H1 (cell line): ENCODE results near the gene AP3S1. TPM values are rescaled to one million over a fixed set of nuclear protein-coding genes. Genes with fewer than 3 reads are reported as not detected.

Experiments used
- CTCF ChIA-PET: fragments of 300-600 bp; sonication (Branson Sonifier 250); formaldehyde crosslinking; loops from one replicate; lab custom pipeline; 2021; ENCODE audit not compliant: partially characterized antibody; lab: Charles Lee
- POLR2A ChIA-PET: fragments of 300-600 bp; sonication (Branson Sonifier 250); formaldehyde crosslinking; loops from one replicate; lab custom pipeline; 2021; ENCODE audit warnings: inconsistent platforms; ENCODE audit not compliant: partially characterized antibody; lab: Charles Lee
- DNase-seq, 2 experiments: peaks; one replicate each; pipeline versions ENCODE4 v3.0.0 to v3.0.0-alpha.2; 2010 to 2022; ENCODE audit warnings: low spot score in 2 of 2, low read depth in 1 of 2, mixed read lengths in 1 of 2
- FAIRE-seq: peaks from 2 replicates; lab custom pipeline; 2011; peaks lifted over from hg19 to GRCh38; lab: Jason Lieb, UNC
- H2AFZ ChIP-seq: 2 replicates; pipeline ENCODE4 v1.8.1; 2012; ENCODE audit warnings: low read length, inconsistent platforms
- H2AK5ac ChIP-seq: 2 replicates; pipeline ENCODE4 v1.6.1; 2013; ENCODE audit warnings: low read depth, low read length
- H2BK120ac ChIP-seq: replicated peaks from 2 replicates; pipeline ENCODE3; 2013; ENCODE audit warnings: low read depth, low read length, inconsistent platforms
- H2BK12ac ChIP-seq: 2 replicates; pipeline ENCODE4 v1.6.1; 2013; ENCODE audit warnings: low read depth, low read length
- H2BK15ac ChIP-seq: 2 replicates; pipeline ENCODE4 v1.6.1; 2013; ENCODE audit warnings: low read length
- H2BK20ac ChIP-seq: 2 replicates; pipeline ENCODE4 v1.6.1; 2013; ENCODE audit warnings: low read length
- H2BK5ac ChIP-seq: 2 replicates; pipeline ENCODE4 v1.6.1; 2013; ENCODE audit warnings: low read depth, low read length
- H3K14ac ChIP-seq: 2 replicates; pipeline ENCODE4 v1.6.1; 2013; ENCODE audit warnings: inconsistent platforms; ENCODE audit not compliant: insufficient read length
- H3K18ac ChIP-seq: 2 replicates; pipeline ENCODE4 v1.6.1; 2013; ENCODE audit warnings: low read length; ENCODE audit errors: extremely low read depth
- H3K23ac ChIP-seq: 2 replicates; pipeline ENCODE4 v1.6.1; 2013; ENCODE audit warnings: inconsistent platforms; ENCODE audit not compliant: insufficient read length
- H3K23me2 ChIP-seq: 2 replicates; pipeline ENCODE4 v1.6.1; 2013; ENCODE audit warnings: low read depth, low read length
- H3K27ac ChIP-seq: 2 replicates; pipeline ENCODE4 v1.6.1; 2011; ENCODE audit warnings: low read depth, low read length, inconsistent platforms
- H3K27me3 ChIP-seq, 4 experiments: replicated peaks in 1 of 4; 1 replicate in 1 of 4; 2 replicates in 3 of 4; pipeline versions ENCODE4 v1.6.1 to v1.8.1; 2011 to 2013; ENCODE audit warnings: low read length in 3 of 4, mild to moderate bottlenecking in 3 of 4, inconsistent platforms in 2 of 4, mixed read lengths in 2 of 4, moderate library complexity in 1 of 4; ENCODE audit not compliant: control insufficient read depth in 3 of 4, insufficient read depth in 3 of 4; ENCODE audit errors: extremely low read depth in 1 of 4
- H3K36me3 ChIP-seq, 4 experiments: 2 replicates each; pipeline versions ENCODE4 v1.6.1 to v1.8.1; 2011 to 2013; ENCODE audit warnings: mild to moderate bottlenecking in 4 of 4, low read length in 3 of 4, moderate library complexity in 2 of 4, control low read depth in 1 of 4, inconsistent platforms in 1 of 4; ENCODE audit not compliant: insufficient read depth in 4 of 4, control insufficient read depth in 2 of 4
- H3K4ac ChIP-seq: replicated peaks from 2 replicates; pipeline ENCODE3; 2013; ENCODE audit warnings: low read length, low read depth, mixed read lengths, inconsistent platforms; ENCODE audit not compliant: insufficient read length
- H3K4me1 ChIP-seq, 4 experiments: replicated peaks in 1 of 4; 1 replicate in 1 of 4; 2 replicates in 3 of 4; pipeline versions ENCODE4 v1.6.1 to v1.8.1; 2011 to 2013; ENCODE audit warnings: low read length in 3 of 4, inconsistent platforms in 2 of 4, mixed read lengths in 1 of 4; ENCODE audit not compliant: insufficient read depth in 4 of 4, control insufficient read depth in 3 of 4
- H3K4me2 ChIP-seq, 2 experiments: 2 replicates each; pipeline versions ENCODE4 v1.6.1 to v1.8.1; 2011 to 2013; ENCODE audit warnings: low read depth in 2 of 2, low read length in 2 of 2, control low read depth in 1 of 2, inconsistent platforms in 1 of 2, mild to moderate bottlenecking in 1 of 2; ENCODE audit not compliant: insufficient read depth in 1 of 2
- H3K4me3 ChIP-seq, 4 experiments: fragments of 200-600, 300-600 bp in 1 of 4; sonication (generic), shearing (Covaris generic), sonication (Bioruptor Twin) in 1 of 4; 2 replicates each; pipeline versions ENCODE4 v1.5.1 to v1.8.1; 2011 to 2016; ENCODE audit warnings: low read length in 4 of 4, low read depth in 3 of 4, control low read depth in 2 of 4, inconsistent platforms in 2 of 4, mild to moderate bottlenecking in 2 of 4, mixed read lengths in 1 of 4, moderate library complexity in 1 of 4; ENCODE audit not compliant: insufficient read depth in 2 of 4; ENCODE audit errors: extremely low read depth in 1 of 4
- H3K56ac ChIP-seq: replicated peaks from 2 replicates; pipeline ENCODE3; 2013; ENCODE audit warnings: low read depth, mild to moderate bottlenecking, mixed read lengths, low read length, inconsistent platforms; ENCODE audit not compliant: insufficient read length
- H3K79me1 ChIP-seq: 2 replicates; pipeline ENCODE4 v1.6.1; 2013; ENCODE audit warnings: low read depth, low read length, control low read depth
- H3K79me2 ChIP-seq, 2 experiments: 2 replicates each; pipeline versions ENCODE4 v1.6.1 to v1.8.1; 2012 to 2013; ENCODE audit warnings: low read length in 2 of 2, mild to moderate bottlenecking in 2 of 2, inconsistent platforms in 1 of 2; ENCODE audit not compliant: insufficient read depth in 2 of 2, control insufficient read depth in 1 of 2
- H3K9ac ChIP-seq, 4 experiments: replicated peaks in 1 of 4; 1 replicate in 1 of 4; 2 replicates in 3 of 4; pipeline versions ENCODE4 v1.6.1 to v1.8.1; 2011 to 2013; ENCODE audit warnings: low read depth in 3 of 4, low read length in 3 of 4, control low read depth in 2 of 4, mild to moderate bottlenecking in 2 of 4, moderate library complexity in 2 of 4, inconsistent platforms in 1 of 4; ENCODE audit errors: extremely low read depth in 1 of 4
- H3K9me3 ChIP-seq, 2 experiments: 2 replicates each; pipeline versions ENCODE4 v1.6.1 to v1.8.1; 2012 to 2013; ENCODE audit warnings: mild to moderate bottlenecking in 2 of 2, moderate library complexity in 2 of 2, control low read depth in 1 of 2, inconsistent platforms in 1 of 2, low read depth in 1 of 2, low read length in 1 of 2, mixed read lengths in 1 of 2; ENCODE audit not compliant: insufficient read depth in 2 of 2
- H4K20me1 ChIP-seq, 2 experiments: replicated peaks in 1 of 2; 2 replicates each; pipeline versions ENCODE3 to v1.8.1; 2011 to 2013; ENCODE audit warnings: inconsistent platforms in 2 of 2, low read length in 2 of 2, mild to moderate bottlenecking in 1 of 2; ENCODE audit not compliant: insufficient read depth in 2 of 2, control insufficient read depth in 1 of 2
- H4K5ac ChIP-seq: 2 replicates; pipeline ENCODE4 v1.6.1; 2013; ENCODE audit warnings: low read length, low read depth, mixed read lengths, inconsistent platforms; ENCODE audit not compliant: insufficient read length
- H4K8ac ChIP-seq: 2 replicates; pipeline ENCODE4 v1.8.0; 2013; ENCODE audit warnings: mild to moderate bottlenecking, moderate library complexity, low read length, inconsistent platforms; ENCODE audit not compliant: insufficient read depth; ENCODE audit errors: extremely low read depth
- H4K91ac ChIP-seq: replicated peaks from 2 replicates; pipeline ENCODE3; 2013; ENCODE audit warnings: low read length, mixed read lengths, inconsistent platforms; ENCODE audit not compliant: insufficient read length
- BACH1 ChIP-seq: IDR thresholded peaks from 2 replicates; pipeline ENCODE4 v1.6.1; 2012; ENCODE audit warnings: low read length, improper control_type of control experiment
- CEBPB ChIP-seq: IDR thresholded peaks from 2 replicates; pipeline ENCODE4 v1.6.1; 2012; ENCODE audit warnings: low read depth, low read length
- GTF2F1 ChIP-seq: IDR thresholded peaks from 2 replicates; pipeline ENCODE4 v1.6.1; 2012; ENCODE audit warnings: low read depth, low read length, improper control_type of control experiment, borderline replicate concordance
- HDAC2 ChIP-seq, 2 experiments: fragments of 300-600 bp in 1 of 2; sonication (generic) in 1 of 2; IDR thresholded peaks; 2 replicates each; pipeline ENCODE4 v1.6.1; 2011 to 2012; ENCODE audit warnings: low read depth in 2 of 2, low read length in 2 of 2, mild to moderate bottlenecking in 2 of 2, moderate library complexity in 2 of 2, borderline replicate concordance in 1 of 2, inconsistent platforms in 1 of 2
- HDAC6 ChIP-seq: IDR thresholded peaks from one replicate; pipeline ENCODE4 v1.7.1; 2012; ENCODE audit warnings: low read depth, mild to moderate bottlenecking, inconsistent platforms, low read length, moderate library complexity
- POU5F1 ChIP-seq: IDR thresholded peaks from 2 replicates; pipeline ENCODE4 v1.6.1; 2011; ENCODE audit warnings: low read depth, mild to moderate bottlenecking, low read length, moderate library complexity
- WGBS, 2 experiments: shearing (Covaris generic) in 1 of 2; methylation state at CpG; one replicate each; pipeline versions ENCODE4 v1.1.6 to v1.1.7; 2013 to 2015; ENCODE audit warnings: low lambda C conversion rate in 2 of 2, mixed read lengths in 2 of 2, inconsistent platforms in 1 of 2, low coverage in 1 of 2, missing lambda C conversion rate in 1 of 2; ENCODE audit not compliant: insufficient replicate concordance in 2 of 2, insufficient coverage in 1 of 2, insufficient read length in 1 of 2; ENCODE audit errors: extremely low coverage in 1 of 2, missing lambda C conversion rate in 1 of 2; 5-methylcytosine and 5-hydroxymethylcytosine counted together
- polyA plus RNA-seq, 7 experiments: library from polyadenylated mRNA; depleted of rRNA in 3 of 7; stranded (reverse) in 5 of 7; unstranded in 2 of 7; fragments of >200 nt in 5 of 7; fragments of 200-250 nt in 2 of 7; gene quantifications; 1 replicate in 5 of 7; 2 replicates in 1 of 7; 4 replicates in 1 of 7; pipeline versions ENCODE4 v1.2.1 to v1.2.3, GENCODE V29; 2011 to 2013; ENCODE audit warnings: missing spikeins in 2 of 7, mixed read lengths in 2 of 7
- total RNA-seq: library from RNA; stranded (reverse); fragmentation: NEBNext Ultra II Directional; extraction: Animal tissue kit (Norgen Biotek cat#: 25700); gene quantifications from 2 replicates; pipeline ENCODE4 v1.2.1, GENCODE V29; 2021

AP3S1 gene
- total and polyA plus RNA-seq, 2 of the 8 experiments (the other 6 are each of a cell fraction or from before 2014, with no cell fraction given), result 26.6 to 72.7 TPM

DNA sequence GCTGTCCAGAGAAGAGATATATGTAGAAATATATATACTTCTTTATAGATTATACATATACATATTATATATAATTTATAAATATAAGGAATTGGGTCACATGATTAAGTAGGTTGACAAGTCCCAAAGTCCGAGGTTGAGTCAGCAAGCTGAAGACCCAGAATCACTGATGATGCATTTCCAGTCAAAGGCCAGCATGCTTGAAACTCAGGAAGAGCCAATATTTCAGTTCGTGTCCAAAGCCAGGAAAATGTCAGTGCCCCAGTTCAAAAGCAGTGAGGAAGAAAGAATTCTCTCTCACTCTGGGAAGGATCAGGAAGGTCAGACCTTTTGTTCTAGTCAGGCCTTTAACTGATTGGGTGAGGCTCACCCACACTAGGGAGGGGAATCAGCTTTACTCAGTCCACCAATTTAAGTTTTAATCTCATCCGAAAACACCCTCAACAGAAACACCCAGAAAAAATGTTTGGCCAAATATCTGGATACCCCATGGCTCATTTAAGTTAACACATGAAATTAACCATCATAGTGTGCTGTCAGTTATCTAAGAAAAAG, 78.5 kb downstream of the AP3S1 start:
- ChIA-PET POLR2A (no interaction called here), CTCF (interaction anchor here (2.0 kb wide), 1 partner anchor 40 kb away, joined by 7 read pairs; no protein-coding TSS in a partner anchor)
- Histone ChIP-seq H3K27ac (no peak overlapping the region), H4K91ac (no peak overlapping the region), H3K36me3 (no peaks in the 10 kb centered on the region), H2BK15ac (no peak overlapping the region), H3K23ac (no peak overlapping the region), H3K23me2 (no peaks in the 10 kb centered on the region), H4K20me1 (no peaks in the 10 kb centered on the region), H2BK20ac (no peak overlapping the region), H3K14ac (no peak overlapping the region), H3K27me3 (no peaks in the 10 kb centered on the region), H3K4ac (no peak overlapping the region), H2AFZ (no peak overlapping the region), H3K79me1 (no peaks in the 10 kb centered on the region), H4K5ac (no peak overlapping the region), H2AK5ac (no peak overlapping the region), H2BK120ac (no peak overlapping the region), H3K4me1 (no peaks in the 10 kb centered on the region), H3K9ac (no peak overlapping the region), H4K8ac (no peak overlapping the region), H2BK5ac (no peak overlapping the region), H3K9me3 (no peaks in the 10 kb centered on the region), H3K79me2 (no peaks in the 10 kb centered on the region), H3K4me2 (no peak overlapping the region), H3K56ac (no peak overlapping the region), H2BK12ac (no peak overlapping the region), H3K4me3 (no peak overlapping the region), H3K18ac (no peak overlapping the region)
- no peak for TF ChIP-seq CEBPB
- TF ChIP-seq BACH1, result no peak
- TF ChIP-seq GTF2F1, result no peak
- TF ChIP-seq HDAC6, result no peak
- no peak for TF ChIP-seq POU5F1
- TF ChIP-seq HDAC2 (IDR thresholded peaks at IDR 0.05; ENCODE audit: borderline replicate concordance in 1 of 2, low read depth in 2 of 2, low read length in 2 of 2), result no peak
- DNase-seq (no peak), FAIRE-seq (no peak)
- WGBS, 2 experiments, result 90% methylated on average over 3 of the region's 3 CpGs; no CpG with 5 or more reads in 1 of the 2 experiments
